Measurements from ENCODE around the gene PRR3.

- TF ChIP-seq, protein P1, sequence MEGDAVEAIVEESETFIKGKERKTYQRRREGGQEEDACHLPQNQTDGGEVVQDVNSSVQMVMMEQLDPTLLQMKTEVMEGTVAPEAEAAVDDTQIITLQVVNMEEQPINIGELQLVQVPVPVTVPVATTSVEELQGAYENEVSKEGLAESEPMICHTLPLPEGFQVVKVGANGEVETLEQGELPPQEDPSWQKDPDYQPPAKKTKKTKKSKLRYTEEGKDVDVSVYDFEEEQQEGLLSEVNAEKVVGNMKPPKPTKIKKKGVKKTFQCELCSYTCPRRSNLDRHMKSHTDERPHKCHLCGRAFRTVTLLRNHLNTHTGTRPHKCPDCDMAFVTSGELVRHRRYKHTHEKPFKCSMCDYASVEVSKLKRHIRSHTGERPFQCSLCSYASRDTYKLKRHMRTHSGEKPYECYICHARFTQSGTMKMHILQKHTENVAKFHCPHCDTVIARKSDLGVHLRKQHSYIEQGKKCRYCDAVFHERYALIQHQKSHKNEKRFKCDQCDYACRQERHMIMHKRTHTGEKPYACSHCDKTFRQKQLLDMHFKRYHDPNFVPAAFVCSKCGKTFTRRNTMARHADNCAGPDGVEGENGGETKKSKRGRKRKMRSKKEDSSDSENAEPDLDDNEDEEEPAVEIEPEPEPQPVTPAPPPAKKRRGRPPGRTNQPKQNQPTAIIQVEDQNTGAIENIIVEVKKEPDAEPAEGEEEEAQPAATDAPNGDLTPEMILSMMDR (IDR thresholded peaks at IDR 0.05): no peak
- TF ChIP-seq, protein P2, sequence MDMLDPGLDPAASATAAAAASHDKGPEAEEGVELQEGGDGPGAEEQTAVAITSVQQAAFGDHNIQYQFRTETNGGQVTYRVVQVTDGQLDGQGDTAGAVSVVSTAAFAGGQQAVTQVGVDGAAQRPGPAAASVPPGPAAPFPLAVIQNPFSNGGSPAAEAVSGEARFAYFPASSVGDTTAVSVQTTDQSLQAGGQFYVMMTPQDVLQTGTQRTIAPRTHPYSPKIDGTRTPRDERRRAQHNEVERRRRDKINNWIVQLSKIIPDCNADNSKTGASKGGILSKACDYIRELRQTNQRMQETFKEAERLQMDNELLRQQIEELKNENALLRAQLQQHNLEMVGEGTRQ (CRISPR knock-in tag; IDR thresholded peaks at IDR 0.05): no peak
- no peak for TF ChIP-seq PRRX2 (CRISPR knock-in tag; IDR thresholded peaks at IDR 0.05)
- TF ChIP-seq JAZF1 (CRISPR knock-in tag; IDR thresholded peaks at IDR 0.05): no peak
- TF ChIP-seq, protein P3, sequence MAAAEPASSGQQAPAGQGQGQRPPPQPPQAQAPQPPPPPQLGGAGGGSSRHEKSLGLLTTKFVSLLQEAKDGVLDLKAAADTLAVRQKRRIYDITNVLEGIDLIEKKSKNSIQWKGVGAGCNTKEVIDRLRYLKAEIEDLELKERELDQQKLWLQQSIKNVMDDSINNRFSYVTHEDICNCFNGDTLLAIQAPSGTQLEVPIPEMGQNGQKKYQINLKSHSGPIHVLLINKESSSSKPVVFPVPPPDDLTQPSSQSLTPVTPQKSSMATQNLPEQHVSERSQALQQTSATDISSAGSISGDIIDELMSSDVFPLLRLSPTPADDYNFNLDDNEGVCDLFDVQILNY (CRISPR knock-in tag; IDR thresholded peaks at IDR 0.05): no peak
- TF ChIP-seq GABPB1 (CRISPR knock-in tag; IDR thresholded peaks at IDR 0.05): no peak
- TF ChIP-seq NFE2L1 (CRISPR knock-in tag; IDR thresholded peaks at IDR 0.05): no peak
- TF ChIP-seq TEAD1 (CRISPR knock-in tag; IDR thresholded peaks at IDR 0.05): no peak
- TF ChIP-seq SP1 (CRISPR knock-in tag; conservative IDR thresholded peaks at IDR 0.05): no peak
- TF ChIP-seq MAX (CRISPR knock-in tag; IDR thresholded peaks at IDR 0.05): no peak
Observed at GRCh38 chr6:30583921-30584320, 26.8 kb downstream of the PRR3 start.
